ENCODE results near the gene FAM219A.
A peak's percentile ranks its signal among the peaks of the same experiment; 100 is the strongest.
"Not testable (repeated sequence)": the region's sequence is repeated elsewhere in the genome, so short reads cannot be mapped to it uniquely, and the experiment has no call there.

Gene FAM219A

DNA sequence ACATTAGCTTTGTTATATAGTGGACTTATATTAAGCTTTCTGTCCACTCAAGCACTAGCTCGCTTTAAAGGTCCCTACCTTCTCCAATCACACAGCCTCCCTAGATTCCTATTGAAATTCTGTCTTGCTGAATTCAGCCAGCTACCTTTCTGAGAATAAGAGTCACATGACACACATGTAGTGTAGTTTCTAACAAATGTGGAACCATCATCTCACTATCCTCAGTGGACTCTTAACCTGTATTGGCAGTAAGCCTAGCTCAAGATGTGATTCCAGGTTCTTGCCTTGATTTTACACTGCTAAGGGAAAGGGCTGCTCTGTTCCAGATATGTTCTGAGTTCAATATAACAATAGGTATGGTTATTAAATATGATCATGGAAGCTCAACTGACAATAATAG, 11.4 kb downstream of the FAM219A start:
- H3K4me3 Mint-ChIP-seq: no peak overlapping the region
- H3K9me3 Mint-ChIP-seq: no peaks in the 10 kb centered on the region
- CTCF ChIA-PET: interaction anchor here (1.0 to 1.7 kb wide), 4 partner anchors 9 to 54 kb away, joined by 3 to 5 read pairs (median 4); no protein-coding TSS in a partner anchor
- H3K27me3 Mint-ChIP-seq: no peaks in the 10 kb centered on the region
- no peaks in the 10 kb centered on the region for H3K36me3 Mint-ChIP-seq
- H3K4me1 Mint-ChIP-seq: peaks cover 3% of the 10 kb centered on the region
- H3K27ac Mint-ChIP-seq: no peak overlapping the region
- DNase-seq: no peak

DNA sequence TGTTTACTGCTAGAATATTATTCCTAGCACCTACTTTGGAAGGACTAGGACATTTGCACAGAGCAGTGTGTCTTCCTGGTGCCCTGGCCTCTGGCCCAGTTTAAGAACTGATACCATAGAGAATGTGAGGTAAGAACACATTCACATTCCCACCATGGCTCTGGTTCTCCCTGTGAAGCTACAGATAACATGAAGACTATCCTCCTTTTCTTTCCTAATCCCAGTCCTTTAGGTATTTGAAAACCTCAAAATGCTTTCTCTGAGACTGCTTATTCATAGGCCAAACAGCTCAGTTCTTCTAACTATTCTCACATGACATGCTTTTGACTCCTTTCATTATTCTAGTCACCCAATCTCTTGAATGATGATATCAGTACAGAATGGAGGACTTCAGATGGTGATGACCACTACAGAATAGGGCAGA, 11.9 kb downstream of the FAM219A start:
- CTCF ChIA-PET: interaction anchor here (1.0 to 3.1 kb wide), 5 partner anchors 10 to 55 kb away, joined by 3 to 9 read pairs (median 4); no protein-coding TSS in a partner anchor
- H3K27ac Mint-ChIP-seq: no peak overlapping the region

DNA sequence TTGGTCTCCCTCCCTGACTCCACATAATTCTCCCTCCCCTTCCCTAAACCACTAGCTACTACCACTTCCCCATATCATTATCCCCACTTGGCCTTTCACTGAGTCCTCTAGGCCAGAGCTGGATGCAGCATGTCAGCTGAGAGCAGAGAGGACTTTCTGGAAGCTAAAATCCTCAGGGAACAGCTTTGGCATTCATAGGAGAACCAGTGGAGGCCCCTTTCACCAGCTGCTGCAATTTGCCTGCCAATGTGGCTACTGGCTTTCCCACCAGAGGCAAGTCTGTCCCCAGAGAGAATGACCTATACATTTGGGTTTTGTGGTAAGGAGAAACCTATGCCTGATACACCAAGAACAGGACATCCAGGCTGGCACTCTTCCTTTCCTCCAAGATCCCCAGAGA, 14.4 kb downstream of the FAM219A start:
- DNase-seq: no peak
- Mint-ChIP-seq H3K4me1 (peaks cover 6% of the 10 kb centered on the region), H3K36me3 (no peaks in the 10 kb centered on the region), H3K27me3 (no peaks in the 10 kb centered on the region), H3K4me3 (no peak overlapping the region), H3K9me3 (no peaks in the 10 kb centered on the region), H3K27ac (no peak overlapping the region)
- CTCF ChIA-PET: interaction anchor here (1.1 to 3.1 kb wide), 7 partner anchors 11 to 159 kb away, joined by 3 to 9 read pairs (median 3); no protein-coding TSS in a partner anchor

More for the DNA sequence above, 11.9 kb downstream of the FAM219A start:
- Mint-ChIP-seq H3K9me3 (no peaks in the 10 kb centered on the region), H3K36me3 (no peaks in the 10 kb centered on the region), H3K27me3 (no peaks in the 10 kb centered on the region), H3K4me1 (no peaks in the 10 kb centered on the region), H3K4me3 (no peak overlapping the region)
- no peak for DNase-seq

DNA sequence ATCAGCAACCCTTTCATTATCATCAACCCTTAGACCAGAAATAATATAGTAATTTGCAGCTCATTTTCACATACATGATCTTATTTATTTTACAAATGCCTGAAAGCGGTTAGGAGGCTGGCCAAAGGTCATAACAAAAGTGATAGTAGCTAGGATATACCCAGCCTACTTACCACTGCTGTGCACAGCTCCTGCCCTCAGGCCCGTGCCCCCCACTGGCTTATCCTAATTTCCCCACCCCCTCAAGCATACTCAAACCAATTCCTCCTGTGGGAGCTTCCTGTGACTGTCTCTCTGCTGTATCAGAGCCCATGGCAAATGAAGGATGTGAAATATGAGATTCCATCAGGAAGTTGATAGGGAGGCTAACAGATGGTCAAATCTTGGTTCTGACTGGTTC, 14.8 kb downstream of the FAM219A start:
- peaks cover 6% of the 10 kb centered on the region for H3K4me1 Mint-ChIP-seq
- DNase-seq: no peak
- no peaks in the 10 kb centered on the region for H3K36me3 Mint-ChIP-seq
- H3K27ac Mint-ChIP-seq: no peak overlapping the region
- no peak overlapping the region for H3K4me3 Mint-ChIP-seq
- CTCF ChIA-PET: interaction anchor here (1.1 to 3.1 kb wide), 6 partner anchors 11 to 159 kb away, joined by 3 to 9 read pairs (median 3); no protein-coding TSS in a partner anchor
- no peaks in the 10 kb centered on the region for H3K27me3 Mint-ChIP-seq
- H3K9me3 Mint-ChIP-seq: no peaks in the 10 kb centered on the region

DNA sequence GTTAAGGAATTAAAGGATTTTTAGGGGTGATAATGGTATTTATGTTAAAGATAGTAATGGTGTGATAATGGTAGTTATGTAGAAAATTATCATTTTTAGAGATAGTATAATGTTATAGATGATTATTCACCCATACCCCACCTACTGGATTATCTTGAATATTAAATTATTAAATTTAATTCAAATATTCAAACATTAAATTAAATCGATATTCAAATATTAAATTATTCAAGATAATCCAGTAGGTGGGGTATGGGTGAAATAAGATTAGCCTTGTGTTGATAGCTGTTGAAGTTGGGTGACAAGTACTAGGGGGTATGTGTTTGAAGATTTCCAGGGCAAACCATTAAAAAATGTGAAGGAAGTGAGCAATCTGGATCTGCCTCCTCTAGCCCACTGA, 15.6 kb downstream of the FAM219A start:
- Mint-ChIP-seq H3K9me3 (no peaks in the 10 kb centered on the region), H3K27me3 (no peaks in the 10 kb centered on the region), H3K4me3 (no peak overlapping the region), H3K36me3 (no peaks in the 10 kb centered on the region), H3K27ac (no peak overlapping the region), H3K4me1 (peaks cover 6% of the 10 kb centered on the region)
- no peak for DNase-seq
- CTCF ChIA-PET: interaction anchor here (1.1 kb wide), 1 partner anchor 12 kb away, joined by 5 read pairs; no protein-coding TSS in a partner anchor

DNA sequence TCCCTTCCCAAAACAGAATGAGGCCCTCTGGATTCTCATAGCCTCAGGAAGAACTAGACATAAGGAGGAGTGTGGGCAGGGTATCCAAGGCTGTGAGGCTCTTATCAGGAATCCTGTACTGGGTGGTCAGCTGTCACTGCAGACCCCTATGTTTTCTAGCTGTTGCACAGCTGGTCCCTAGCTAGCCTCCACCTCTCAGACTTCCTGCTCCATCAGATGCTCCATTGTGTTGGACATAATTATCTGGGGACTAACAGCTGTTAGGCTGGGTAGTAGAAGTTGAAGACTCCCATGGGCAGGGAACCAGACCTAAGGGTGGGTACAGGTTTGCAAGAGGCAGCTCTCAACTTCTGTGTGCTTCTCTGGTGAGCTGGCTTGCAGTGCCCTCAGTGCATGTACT, 18.4 kb downstream of the FAM219A start:
- CTCF ChIA-PET: interaction anchor here (0.8 to 8.0 kb wide), 9 partner anchors 9 to 152 kb away, joined by 3 to 55 read pairs (median 4); no protein-coding TSS in a partner anchor
- peaks cover 6% of the 10 kb centered on the region for H3K4me1 Mint-ChIP-seq
- DNase-seq: no peak
- H3K27me3 Mint-ChIP-seq: no peaks in the 10 kb centered on the region
- H3K27ac Mint-ChIP-seq: no peak overlapping the region
- H3K9me3 Mint-ChIP-seq: no peaks in the 10 kb centered on the region
- no peaks in the 10 kb centered on the region for H3K36me3 Mint-ChIP-seq
- no peak overlapping the region for H3K4me3 Mint-ChIP-seq

DNA sequence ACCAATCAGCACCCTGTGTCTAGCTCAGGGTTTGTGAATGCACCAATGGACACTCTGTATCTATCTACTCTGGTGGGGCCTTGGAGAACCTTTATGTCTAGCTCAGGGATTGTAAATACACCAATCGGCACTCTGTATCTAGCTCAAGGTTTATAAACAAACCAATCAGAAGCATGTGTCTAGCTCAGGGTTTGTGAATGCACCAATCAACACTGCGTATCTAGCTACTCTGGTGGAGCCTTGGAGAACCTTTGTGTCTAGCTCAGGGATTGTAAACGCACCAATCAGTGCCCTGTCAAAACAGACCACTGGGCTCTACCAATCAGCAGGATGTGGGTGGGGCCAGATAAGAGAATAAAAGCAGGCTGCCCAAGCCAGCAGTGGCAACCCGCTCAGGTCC, 19.9 kb downstream of the FAM219A start:
- H3K27ac Mint-ChIP-seq, H3K36me3 Mint-ChIP-seq, H3K9me3 Mint-ChIP-seq, H3K4me3 Mint-ChIP-seq, H3K4me1 Mint-ChIP-seq, DNase-seq, H3K27me3 Mint-ChIP-seq: not testable (repeated sequence)
- CTCF ChIA-PET: interaction anchor here (0.9 to 8.0 kb wide), 6 partner anchors 11 to 65 kb away, joined by 3 to 55 read pairs (median 4); no protein-coding TSS in a partner anchor

DNA sequence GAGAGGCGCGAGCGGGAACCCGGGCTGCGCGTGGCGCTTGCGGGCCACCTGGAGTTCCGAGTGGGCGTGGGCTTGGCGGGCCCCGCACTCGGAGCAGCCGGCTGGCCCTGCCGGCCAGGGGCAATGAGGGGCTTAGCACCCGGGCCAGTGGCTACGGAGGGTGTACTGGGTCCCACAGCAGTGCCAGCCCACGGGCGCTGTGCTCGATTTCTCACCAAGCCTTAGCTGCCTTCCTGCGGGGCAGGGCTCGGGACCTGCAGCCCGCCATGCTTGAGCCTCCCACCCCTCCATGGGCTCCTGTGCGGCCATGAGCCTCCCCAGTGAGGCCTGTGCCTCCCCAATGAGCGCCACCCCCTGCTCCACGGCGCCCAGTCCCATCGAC, 20.5 kb downstream of the FAM219A start:
- not testable (repeated sequence) for DNase-seq, H3K27me3 Mint-ChIP-seq, H3K4me1 Mint-ChIP-seq, H3K27ac Mint-ChIP-seq, H3K36me3 Mint-ChIP-seq, H3K9me3 Mint-ChIP-seq, H3K4me3 Mint-ChIP-seq
- CTCF ChIA-PET: interaction anchor here (1.0 to 8.0 kb wide), 5 partner anchors 16 to 65 kb away, joined by 3 to 55 read pairs (median 4); no protein-coding TSS in a partner anchor

DNA sequence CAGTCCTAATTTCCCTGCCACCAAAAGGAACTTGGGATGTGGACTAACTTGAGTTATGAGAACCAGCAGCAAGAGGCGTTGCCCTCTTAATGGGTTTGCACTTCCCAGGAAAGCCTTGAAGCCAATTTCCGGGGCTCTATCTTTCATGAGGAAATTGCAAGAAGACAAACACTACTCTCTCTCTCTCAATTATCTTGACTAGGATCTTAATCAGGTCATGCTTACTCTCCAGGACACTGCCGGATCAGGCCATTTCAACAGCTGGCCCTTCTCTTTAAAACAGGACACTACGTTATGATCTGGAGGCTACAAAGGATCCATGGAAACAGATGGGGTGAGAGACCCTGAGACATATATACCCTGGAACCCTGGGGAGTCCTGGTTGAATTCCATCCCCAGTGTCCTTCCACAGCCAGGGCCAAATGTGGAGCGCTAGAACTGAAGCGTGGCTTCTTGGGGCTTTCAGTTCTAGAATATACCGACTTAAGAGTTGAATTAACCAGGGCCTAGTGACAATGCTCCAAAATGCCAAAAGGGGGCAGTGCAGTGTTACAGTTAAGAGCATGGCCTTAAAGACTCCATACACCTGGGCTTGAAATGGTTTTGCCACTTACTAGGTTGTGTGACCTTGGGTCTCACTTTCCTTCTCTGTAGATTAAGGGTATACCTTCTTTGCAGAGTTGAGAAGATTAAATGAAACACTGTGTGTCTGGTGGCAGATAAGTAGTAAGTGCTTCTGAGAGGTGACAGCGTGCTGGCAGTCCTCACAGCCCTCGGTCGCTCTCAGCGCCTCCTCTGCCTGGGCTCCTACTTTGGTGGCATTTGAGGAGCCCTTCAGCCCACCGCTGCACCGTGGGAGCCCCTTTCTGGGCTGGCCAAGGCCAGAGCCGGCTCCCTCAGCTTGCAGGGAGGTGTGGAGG, 21.1 kb downstream of the FAM219A start:
- H3K36me3 Mint-ChIP-seq: no peaks in the 10 kb centered on the region
- CTCF ChIA-PET: interaction anchor here (1.0 to 8.0 kb wide), 4 partner anchors 17 to 103 kb away, joined by 3 to 55 read pairs (median 4); no protein-coding TSS in a partner anchor
- no peak overlapping the region for H3K4me3 Mint-ChIP-seq
- H3K4me1 Mint-ChIP-seq: peaks cover 6% of the 10 kb centered on the region
- DNase-seq: peak; percentile 76
- H3K27ac Mint-ChIP-seq: no peak overlapping the region
- no peaks in the 10 kb centered on the region for H3K9me3 Mint-ChIP-seq
- no peaks in the 10 kb centered on the region for H3K27me3 Mint-ChIP-seq

DNA sequence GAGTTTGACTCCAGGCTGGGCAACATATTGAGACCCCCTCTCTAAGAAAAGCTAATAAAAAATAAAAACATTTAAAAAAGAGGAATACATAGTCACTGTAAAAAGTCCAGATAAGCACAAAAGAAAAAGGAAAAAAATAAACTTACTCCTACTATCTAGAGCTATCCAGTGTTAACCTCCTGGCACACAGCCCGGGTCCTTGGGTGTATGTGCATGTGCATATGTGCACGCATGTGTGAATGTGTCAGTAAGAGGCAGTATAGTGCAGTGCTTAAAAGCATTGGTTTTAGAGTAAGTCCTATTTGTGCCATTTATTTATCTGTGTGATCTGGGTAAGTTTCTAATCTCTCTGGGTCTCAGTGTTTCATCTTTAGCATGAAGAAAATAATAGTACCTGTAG, 26.7 kb downstream of the FAM219A start:
- CTCF ChIA-PET: interaction anchor here (0.8 to 2.3 kb wide), 5 partner anchors 13 to 118 kb away, joined by 3 to 9 read pairs (median 3); no protein-coding TSS in a partner anchor
- H3K27ac Mint-ChIP-seq: no peak overlapping the region

DNA sequence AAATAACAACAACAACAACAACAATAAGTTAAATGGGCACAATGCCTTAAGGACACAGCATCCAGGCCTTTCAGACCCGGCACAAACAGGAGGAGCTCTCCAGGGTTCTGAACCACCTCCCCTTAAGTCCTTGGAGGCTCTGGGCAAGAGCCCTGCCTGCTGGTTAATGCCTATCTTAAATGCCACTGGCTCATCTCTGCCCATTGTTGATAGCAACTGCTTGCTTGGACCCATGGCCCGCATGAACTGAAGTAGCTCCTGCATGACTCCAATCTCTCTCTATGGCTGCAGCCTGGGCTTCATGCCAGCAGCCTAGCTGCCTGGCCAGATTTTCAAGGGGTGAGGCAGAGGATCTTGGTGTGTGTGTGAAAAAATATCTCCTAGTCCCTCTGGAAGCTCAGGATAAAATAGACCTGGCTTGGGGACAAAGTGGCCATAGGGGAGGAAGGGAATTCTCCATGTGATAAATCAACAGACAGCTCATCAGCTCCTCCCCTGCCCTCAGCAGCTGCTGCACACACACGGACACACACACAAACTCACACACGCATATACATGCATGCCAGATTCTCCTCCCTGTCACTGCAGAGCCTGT, 27.4 kb downstream of the FAM219A start:
- no peaks in the 10 kb centered on the region for H3K36me3 Mint-ChIP-seq
- CTCF ChIA-PET: interaction anchor here (0.9 to 2.3 kb wide), 4 partner anchors 9 to 118 kb away, joined by 3 to 9 read pairs (median 4); no protein-coding TSS in a partner anchor
- H3K4me1 Mint-ChIP-seq: no peaks in the 10 kb centered on the region
- no peaks in the 10 kb centered on the region for H3K9me3 Mint-ChIP-seq
- H3K27me3 Mint-ChIP-seq: no peaks in the 10 kb centered on the region
- H3K4me3 Mint-ChIP-seq: no peak overlapping the region
- peak; percentile 62 for DNase-seq
- no peak overlapping the region for H3K27ac Mint-ChIP-seq

More for the DNA sequence above, 26.7 kb downstream of the FAM219A start:
- no peak for DNase-seq
- Mint-ChIP-seq H3K36me3 (no peaks in the 10 kb centered on the region), H3K27me3 (no peaks in the 10 kb centered on the region), H3K4me3 (no peak overlapping the region), H3K9me3 (no peaks in the 10 kb centered on the region), H3K4me1 (no peaks in the 10 kb centered on the region)

DNA sequence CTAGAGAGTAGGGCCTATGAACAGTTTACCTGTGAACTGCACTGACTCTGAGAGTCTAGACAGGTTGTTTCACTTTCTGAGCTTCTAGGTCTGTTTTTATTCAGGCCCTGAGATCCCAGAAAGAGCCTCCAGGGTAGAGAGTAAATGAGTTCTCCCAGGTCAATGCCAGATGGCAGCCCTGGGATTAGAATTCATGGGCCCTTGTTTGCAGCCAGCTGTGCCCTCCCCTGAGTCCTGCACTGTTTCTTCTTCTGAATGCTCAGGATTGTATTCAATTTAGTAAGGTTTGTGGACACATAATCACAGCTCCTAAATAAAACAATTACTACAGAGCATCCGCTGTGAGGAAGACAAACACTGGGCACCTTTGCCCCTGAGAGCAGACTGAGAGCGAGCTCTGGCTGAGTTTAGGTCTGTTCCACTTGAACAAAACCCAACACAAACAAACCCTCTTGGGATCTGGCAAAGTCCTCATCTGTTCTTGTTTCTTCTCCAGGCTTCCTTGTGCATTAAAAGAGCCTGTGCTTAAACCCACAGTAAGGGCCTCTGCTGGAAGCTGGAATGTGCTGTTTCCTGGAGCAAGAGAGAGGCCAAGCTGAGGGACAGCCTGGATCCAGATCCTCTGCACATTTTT, 29.9 kb downstream of the FAM219A start:
- Mint-ChIP-seq H3K27ac (no peak overlapping the region), H3K4me1 (no peaks in the 10 kb centered on the region), H3K27me3 (no peaks in the 10 kb centered on the region), H3K36me3 (no peaks in the 10 kb centered on the region), H3K4me3 (no peak overlapping the region), H3K9me3 (no peaks in the 10 kb centered on the region)
- CTCF ChIA-PET: interaction anchor here (0.7 to 1.4 kb wide), 2 partner anchors 25 to 96 kb away, joined by 3 to 4 read pairs; no protein-coding TSS in a partner anchor
- DNase-seq: no peak

DNA sequence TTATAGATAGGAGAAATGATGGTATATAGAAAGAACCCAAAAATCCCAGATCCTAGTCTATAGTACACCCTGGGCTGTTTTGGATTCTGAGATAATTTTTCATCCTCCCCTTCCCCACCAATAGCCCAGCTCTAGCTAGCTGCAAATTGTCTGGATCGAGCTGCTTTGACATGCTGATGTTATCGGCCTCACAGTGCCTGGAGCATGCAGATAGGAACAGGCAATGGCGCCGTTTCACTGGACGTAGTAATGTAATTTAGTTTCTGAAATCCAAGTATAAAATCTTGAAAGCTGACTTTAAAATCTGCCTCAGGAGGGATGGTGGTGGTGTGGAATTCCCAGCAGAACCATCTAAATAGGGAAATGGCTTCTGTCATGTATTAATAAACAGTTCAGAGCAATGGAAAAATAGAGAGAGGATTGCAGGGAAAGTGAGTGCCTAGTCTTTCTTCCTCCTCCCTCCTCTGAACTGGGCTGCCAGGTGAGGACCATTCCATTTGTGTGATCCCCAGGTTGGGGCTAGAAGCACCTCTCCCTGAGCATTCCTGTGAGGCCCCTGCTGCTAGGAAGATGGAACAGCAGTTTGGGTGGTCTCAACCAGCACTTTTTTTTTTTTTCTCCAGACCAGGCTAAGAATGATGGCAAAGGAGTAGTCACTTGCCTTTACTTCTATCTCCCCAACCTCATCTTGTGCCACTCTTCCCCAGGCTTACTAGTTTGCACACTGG, 31.9 kb downstream of the FAM219A start:
- Mint-ChIP-seq H3K4me1 (no peaks in the 10 kb centered on the region), H3K27me3 (no peaks in the 10 kb centered on the region), H3K27ac (no peak overlapping the region), H3K4me3 (no peak overlapping the region), H3K36me3 (no peaks in the 10 kb centered on the region), H3K9me3 (no peaks in the 10 kb centered on the region)
- CTCF ChIA-PET: interaction anchor here (1.0 kb wide), 1 partner anchor 23 kb away, joined by 3 read pairs; no protein-coding TSS in a partner anchor
- DNase-seq: no peak
